ENCODE results near the gene SNTG2. TPM values are rescaled to one million over a fixed set of nuclear protein-coding genes. Genes with fewer than 3 reads are reported as not detected.

SNTG2 gene
- total RNA-seq, 1 donor from 2014 or later = 23.2 TPM

DNA sequence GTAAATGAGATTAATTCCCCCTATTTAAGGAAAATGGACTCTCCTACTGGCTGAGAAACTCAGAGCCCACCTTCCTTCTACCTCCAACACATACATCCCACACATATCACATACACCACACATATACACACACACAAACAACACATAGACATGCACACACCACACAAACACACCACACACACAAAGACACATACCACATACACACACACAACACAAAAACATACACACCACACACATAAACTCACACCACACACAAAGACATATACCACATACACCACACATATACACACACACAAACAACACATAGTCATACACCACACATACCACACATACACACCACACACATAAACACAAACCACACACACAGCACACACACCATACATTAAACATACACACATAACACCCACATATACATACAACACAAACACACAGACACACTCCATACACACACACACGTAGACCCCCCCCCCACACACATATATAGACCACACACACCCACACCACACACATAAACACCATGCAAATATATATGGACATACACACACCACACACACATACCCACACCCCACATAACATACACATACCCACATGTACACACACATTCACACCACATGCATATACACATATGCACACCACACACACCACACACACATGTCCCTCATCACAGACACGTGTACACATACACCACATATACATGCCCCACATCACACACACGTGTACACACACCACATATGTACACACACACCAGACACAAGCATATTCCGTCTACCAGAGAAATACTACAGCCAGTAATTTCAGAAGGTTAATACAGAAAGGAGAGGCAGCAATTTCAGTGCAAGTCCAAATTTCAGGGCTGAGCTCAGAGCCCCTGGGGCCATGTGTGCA lies 204.3 kb downstream of the SNTG2 start:
- DNase-seq (ENCODE audit: low spot score) = no peak
- Mint-ChIP-seq H3K4me3 (ENCODE audit: unreplicated experiment) (no peak overlapping the region), H3K27me3 (ENCODE audit: unreplicated experiment) (no peaks in the 10 kb centered on the region), H3K36me3 (ENCODE audit: low read depth, unreplicated experiment) (no peaks in the 10 kb centered on the region), H3K27ac (ENCODE audit: unreplicated experiment) (no peak overlapping the region), H3K9me3 (ENCODE audit: unreplicated experiment) (no peaks in the 10 kb centered on the region), H3K4me1 (ENCODE audit: unreplicated experiment) (no peaks in the 10 kb centered on the region)
- TF ChIP-seq, protein P1, sequence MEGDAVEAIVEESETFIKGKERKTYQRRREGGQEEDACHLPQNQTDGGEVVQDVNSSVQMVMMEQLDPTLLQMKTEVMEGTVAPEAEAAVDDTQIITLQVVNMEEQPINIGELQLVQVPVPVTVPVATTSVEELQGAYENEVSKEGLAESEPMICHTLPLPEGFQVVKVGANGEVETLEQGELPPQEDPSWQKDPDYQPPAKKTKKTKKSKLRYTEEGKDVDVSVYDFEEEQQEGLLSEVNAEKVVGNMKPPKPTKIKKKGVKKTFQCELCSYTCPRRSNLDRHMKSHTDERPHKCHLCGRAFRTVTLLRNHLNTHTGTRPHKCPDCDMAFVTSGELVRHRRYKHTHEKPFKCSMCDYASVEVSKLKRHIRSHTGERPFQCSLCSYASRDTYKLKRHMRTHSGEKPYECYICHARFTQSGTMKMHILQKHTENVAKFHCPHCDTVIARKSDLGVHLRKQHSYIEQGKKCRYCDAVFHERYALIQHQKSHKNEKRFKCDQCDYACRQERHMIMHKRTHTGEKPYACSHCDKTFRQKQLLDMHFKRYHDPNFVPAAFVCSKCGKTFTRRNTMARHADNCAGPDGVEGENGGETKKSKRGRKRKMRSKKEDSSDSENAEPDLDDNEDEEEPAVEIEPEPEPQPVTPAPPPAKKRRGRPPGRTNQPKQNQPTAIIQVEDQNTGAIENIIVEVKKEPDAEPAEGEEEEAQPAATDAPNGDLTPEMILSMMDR (IDR thresholded peaks at IDR 0.05; ENCODE audit: unreplicated experiment) = no peak

DNA sequence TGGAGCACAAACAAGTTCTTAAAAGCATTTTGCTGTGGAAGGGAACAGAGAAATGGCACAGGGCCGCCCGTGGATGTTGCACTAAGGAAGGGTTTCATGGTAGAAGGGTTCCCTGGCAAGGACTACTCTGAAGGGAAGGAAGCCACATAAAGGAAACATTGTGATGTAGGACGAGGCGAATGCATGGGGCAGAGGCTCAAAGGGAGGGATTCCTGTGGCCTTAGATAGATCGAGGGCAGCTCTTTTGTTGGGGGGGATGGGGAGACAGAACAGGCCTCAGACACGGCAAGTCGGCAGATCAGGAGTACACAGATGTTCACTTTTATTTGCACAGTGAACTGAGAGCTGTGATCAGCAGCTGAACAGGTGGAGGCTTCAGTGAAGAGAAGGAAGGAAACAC lies 205.4 kb downstream of the SNTG2 start:
- H3K27ac Mint-ChIP-seq (ENCODE audit: unreplicated experiment) = no peak overlapping the region
- peaks cover 4% of the 10 kb centered on the region for H3K36me3 Mint-ChIP-seq (ENCODE audit: low read depth, unreplicated experiment)
- TF ChIP-seq, protein P1 (IDR thresholded peaks at IDR 0.05; ENCODE audit: unreplicated experiment) = no peak
- no peak for DNase-seq (ENCODE audit: low spot score)
- no peak overlapping the region for H3K4me3 Mint-ChIP-seq (ENCODE audit: unreplicated experiment)
- H3K27me3 Mint-ChIP-seq (ENCODE audit: unreplicated experiment) = no peaks in the 10 kb centered on the region
- no peaks in the 10 kb centered on the region for H3K4me1 Mint-ChIP-seq (ENCODE audit: unreplicated experiment)
- H3K9me3 Mint-ChIP-seq (ENCODE audit: unreplicated experiment) = no peaks in the 10 kb centered on the region

GRCh38 chr2:1156531-1156930 lies 205.9 kb downstream of the SNTG2 start:
- Mint-ChIP-seq H3K27ac (ENCODE audit: unreplicated experiment) (no peak overlapping the region), H3K36me3 (ENCODE audit: low read depth, unreplicated experiment) (peaks cover 7% of the 10 kb centered on the region), H3K4me3 (ENCODE audit: unreplicated experiment) (no peak overlapping the region), H3K27me3 (ENCODE audit: unreplicated experiment) (no peaks in the 10 kb centered on the region), H3K9me3 (ENCODE audit: unreplicated experiment) (no peaks in the 10 kb centered on the region), H3K4me1 (ENCODE audit: unreplicated experiment) (no peaks in the 10 kb centered on the region)
- no peak for DNase-seq (ENCODE audit: low spot score)
- TF ChIP-seq, protein P1 (IDR thresholded peaks at IDR 0.05; ENCODE audit: unreplicated experiment) = no peak

DNA sequence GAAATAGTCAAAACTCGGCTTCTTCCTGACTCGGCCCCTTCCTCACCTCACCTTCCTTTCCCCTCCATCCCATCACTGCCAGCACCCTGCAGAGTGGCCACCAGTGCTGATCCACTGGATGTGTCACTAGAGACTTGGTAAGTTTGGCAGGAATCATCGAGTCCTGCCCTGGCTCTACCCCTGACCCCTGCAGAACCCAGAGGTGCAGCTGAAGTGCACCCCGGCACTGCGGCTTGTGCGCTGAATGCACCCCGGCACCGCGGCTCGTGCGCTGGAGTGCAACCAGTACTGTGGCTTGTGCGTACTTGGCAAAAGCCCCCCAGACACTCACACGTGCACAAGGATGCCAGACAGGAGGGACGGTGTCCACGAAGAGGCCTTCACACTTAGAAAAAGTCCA lies 206.5 kb downstream of the SNTG2 start:
- H3K27ac Mint-ChIP-seq (ENCODE audit: unreplicated experiment) = no peak overlapping the region
- peaks cover 7% of the 10 kb centered on the region for H3K36me3 Mint-ChIP-seq (ENCODE audit: low read depth, unreplicated experiment)
- TF ChIP-seq, protein P1 (IDR thresholded peaks at IDR 0.05; ENCODE audit: unreplicated experiment) = no peak
- H3K4me3 Mint-ChIP-seq (ENCODE audit: unreplicated experiment) = no peak overlapping the region
- peaks cover 1% of the 10 kb centered on the region for H3K9me3 Mint-ChIP-seq (ENCODE audit: unreplicated experiment)
- no peaks in the 10 kb centered on the region for H3K27me3 Mint-ChIP-seq (ENCODE audit: unreplicated experiment)
- H3K4me1 Mint-ChIP-seq (ENCODE audit: unreplicated experiment) = no peaks in the 10 kb centered on the region
- no peak for DNase-seq (ENCODE audit: low spot score)

DNA sequence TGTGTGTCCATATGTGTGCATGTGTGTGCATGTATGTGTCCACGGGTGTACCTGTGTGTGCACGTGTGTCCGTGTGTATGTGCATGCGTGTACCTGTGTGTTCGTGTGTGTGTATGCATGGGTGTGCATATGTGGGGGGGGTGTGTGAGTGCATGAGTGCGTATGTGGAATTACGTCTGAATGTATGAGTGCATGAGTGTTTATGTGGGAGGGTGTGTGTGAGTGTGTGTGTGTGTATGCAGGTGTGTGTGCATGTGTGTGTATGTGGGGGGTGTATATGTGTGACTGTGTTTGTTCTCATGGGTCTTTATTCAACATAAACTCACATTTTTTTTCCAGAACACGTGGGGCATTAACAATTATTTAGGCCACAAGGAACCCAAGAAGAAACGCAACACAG lies 208.4 kb downstream of the SNTG2 start:
- H3K4me3 Mint-ChIP-seq (ENCODE audit: unreplicated experiment) = no peak overlapping the region
- peaks cover 10% of the 10 kb centered on the region for H3K27me3 Mint-ChIP-seq (ENCODE audit: unreplicated experiment)
- DNase-seq (ENCODE audit: low spot score) = no peak
- no peak overlapping the region for H3K27ac Mint-ChIP-seq (ENCODE audit: unreplicated experiment)
- peaks cover 18% of the 10 kb centered on the region for H3K9me3 Mint-ChIP-seq (ENCODE audit: unreplicated experiment)
- TF ChIP-seq, protein P1 (IDR thresholded peaks at IDR 0.05; ENCODE audit: unreplicated experiment) = no peak
- H3K4me1 Mint-ChIP-seq (ENCODE audit: unreplicated experiment) = peaks cover 13% of the 10 kb centered on the region
- H3K36me3 Mint-ChIP-seq (ENCODE audit: low read depth, unreplicated experiment) = peaks cover 25% of the 10 kb centered on the region

Measured in endothelial cell (in vitro differentiated cells).